IgD-negative memory B cell (primary cell): ENCODE data around the gene EMD. TPM values are rescaled to one million over a fixed set of nuclear protein-coding genes. Genes with fewer than 3 reads are reported as not detected.

ENCODE experiments used
- H3K27ac Mint-ChIP-seq, 3 donors: one replicate each; pipeline ENCODE4 v1.8.0; 2020 to 2022; ENCODE audit warnings: mild to moderate bottlenecking in 3 of 3, mixed read lengths in 3 of 3, moderate library complexity in 1 of 3
- H3K27me3 Mint-ChIP-seq: one replicate; pipeline ENCODE4 v1.8.0; 2021; ENCODE audit warnings: mixed read lengths
- H3K36me3 Mint-ChIP-seq: one replicate; pipeline ENCODE4 v1.8.0; 2020; ENCODE audit warnings: mild to moderate bottlenecking, mixed read lengths
- H3K4me1 Mint-ChIP-seq, 3 donors: one replicate each; pipeline ENCODE4 v1.8.0; 2020 to 2022; ENCODE audit warnings: mixed read lengths in 3 of 3, mild to moderate bottlenecking in 1 of 3
- H3K4me3 Mint-ChIP-seq, 4 donors: one replicate each; pipeline ENCODE4 v1.8.0; 2020 to 2022; ENCODE audit warnings: mild to moderate bottlenecking in 4 of 4, mixed read lengths in 4 of 4, moderate library complexity in 3 of 4
- H3K9me3 Mint-ChIP-seq, 3 donors: one replicate each; pipeline ENCODE4 v1.8.0; 2020 to 2021; ENCODE audit warnings: mixed read lengths in 3 of 3, mild to moderate bottlenecking in 1 of 3
- polyA plus RNA-seq: library from polyadenylated mRNA; unstranded; fragments of 300-500 nt; fragmentation: Illumina TruSeq; gene quantifications from one replicate; pipeline ENCODE4 v1.2.3, GENCODE V29; 2021

The EMD gene
- polyA plus RNA-seq, 1 donor from 2014 or later: 32.4 TPM

- H3K4me3 Mint-ChIP-seq: peak overlapping the region in 1 of 4 donors; percentile 33
- H3K9me3 Mint-ChIP-seq: no peaks in the 10 kb centered on the region
- H3K36me3 Mint-ChIP-seq: no peaks in the 10 kb centered on the region
- peaks cover 0 to 1% (median 1%) of the 10 kb centered on the region in 3 donors for H3K4me1 Mint-ChIP-seq
- peak overlapping the region; percentile 19 to 76 (median 73) for H3K27ac Mint-ChIP-seq
- H3K27me3 Mint-ChIP-seq: no peaks in the 10 kb centered on the region
These were observed 16.9 kb upstream of the EMD start for GRCh38 chrX:154362085-154362742.

- Mint-ChIP-seq H3K4me1 (peaks cover 0 to 6% (median 4%) of the 10 kb centered on the region in 3 donors), H3K36me3 (no peaks in the 10 kb centered on the region), H3K9me3 (no peaks in the 10 kb centered on the region), H3K27ac (peak overlapping the region in 1 of 3 donors; percentile 85), H3K27me3 (no peaks in the 10 kb centered on the region), H3K4me3 (no peak overlapping the region)
These were observed 15.2 kb upstream of the EMD start for GRCh38 chrX:154363706-154364439.

GRCh38 chrX:154365052-154365600 is 14.0 kb upstream of the EMD start:
- H3K36me3 Mint-ChIP-seq: no peaks in the 10 kb centered on the region
- H3K9me3 Mint-ChIP-seq: no peaks in the 10 kb centered on the region
- H3K27me3 Mint-ChIP-seq: no peaks in the 10 kb centered on the region
- H3K4me1 Mint-ChIP-seq: peaks cover 0 to 9% (median 4%) of the 10 kb centered on the region in 3 donors
- H3K4me3 Mint-ChIP-seq: peak overlapping the region in 1 of 4 donors; percentile 25
- peak overlapping the region; percentile 61 to 85 (median 70) for H3K27ac Mint-ChIP-seq

GRCh38 chrX:154365997-154366665 is 13.0 kb upstream of the EMD start:
- no peaks in the 10 kb centered on the region for H3K27me3 Mint-ChIP-seq
- peak overlapping the region; percentile 46 to 70 (median 67) for H3K27ac Mint-ChIP-seq
- H3K4me1 Mint-ChIP-seq: peaks cover 0 to 9% (median 4%) of the 10 kb centered on the region in 3 donors
- no peak overlapping the region for H3K4me3 Mint-ChIP-seq
- no peaks in the 10 kb centered on the region for H3K36me3 Mint-ChIP-seq
- no peaks in the 10 kb centered on the region for H3K9me3 Mint-ChIP-seq

GRCh38 chrX:154366666-154367055 is 12.4 kb upstream of the EMD start:
- Mint-ChIP-seq H3K36me3 (no peaks in the 10 kb centered on the region), H3K27me3 (no peaks in the 10 kb centered on the region), H3K27ac (peak overlapping the region; percentile 46 to 87 (median 70)), H3K4me3 (no peak overlapping the region), H3K9me3 (no peaks in the 10 kb centered on the region), H3K4me1 (peaks cover 0 to 9% (median 4%) of the 10 kb centered on the region in 3 donors)

GRCh38 chrX:154367474-154368308 is 11.4 kb upstream of the EMD start:
- Mint-ChIP-seq H3K27me3 (no peaks in the 10 kb centered on the region), H3K27ac (peak overlapping the region; percentile 90 to 99 (median 92)), H3K4me3 (peak overlapping the region; percentile 92 to 99 (median 98)), H3K9me3 (no peaks in the 10 kb centered on the region), H3K36me3 (no peaks in the 10 kb centered on the region), H3K4me1 (peaks cover 4 to 13% (median 9%) of the 10 kb centered on the region in 3 donors)

GRCh38 chrX:154368630-154369448 is 10.3 kb upstream of the EMD start:
- Mint-ChIP-seq H3K4me3 (peak overlapping the region; percentile 92 to 99 (median 98)), H3K27me3 (no peaks in the 10 kb centered on the region), H3K27ac (peak overlapping the region; percentile 90 to 99 (median 92)), H3K36me3 (no peaks in the 10 kb centered on the region), H3K9me3 (no peaks in the 10 kb centered on the region), H3K4me1 (peaks cover 10 to 15% (median 13%) of the 10 kb centered on the region in 3 donors)

GRCh38 chrX:154369449-154370299 is 9.4 kb upstream of the EMD start:
- H3K9me3 Mint-ChIP-seq: no peaks in the 10 kb centered on the region
- H3K27me3 Mint-ChIP-seq: no peaks in the 10 kb centered on the region
- peak overlapping the region; percentile 94 to 99 (median 94) for H3K27ac Mint-ChIP-seq

GRCh38 chrX:154370300-154371016 is 8.6 kb upstream of the EMD start:
- Mint-ChIP-seq H3K9me3 (no peaks in the 10 kb centered on the region), H3K36me3 (no peaks in the 10 kb centered on the region), H3K27me3 (no peaks in the 10 kb centered on the region), H3K27ac (peak overlapping the region; percentile 94 to 99 (median 94)), H3K4me3 (peak overlapping the region; percentile 92 to 99 (median 98)), H3K4me1 (peaks cover 10 to 15% (median 13%) of the 10 kb centered on the region in 3 donors)

More at GRCh38 chrX:154369449-154370299, 9.4 kb upstream of the EMD start:
- no peaks in the 10 kb centered on the region for H3K36me3 Mint-ChIP-seq
- peaks cover 10 to 15% (median 13%) of the 10 kb centered on the region in 3 donors for H3K4me1 Mint-ChIP-seq
- peak overlapping the region; percentile 92 to 99 (median 98) for H3K4me3 Mint-ChIP-seq

- peak overlapping the region; percentile 74 to 99 (median 84) for H3K27ac Mint-ChIP-seq
- H3K36me3 Mint-ChIP-seq: no peaks in the 10 kb centered on the region
- H3K9me3 Mint-ChIP-seq: no peaks in the 10 kb centered on the region
- H3K27me3 Mint-ChIP-seq: no peaks in the 10 kb centered on the region
- H3K4me3 Mint-ChIP-seq: peak overlapping the region; percentile 84 to 99 (median 94)
- peaks cover 10 to 15% (median 12%) of the 10 kb centered on the region in 3 donors for H3K4me1 Mint-ChIP-seq
These were observed 7.9 kb upstream of the EMD start for GRCh38 chrX:154371017-154371788.

GRCh38 chrX:154371789-154372300 is 7.2 kb upstream of the EMD start:
- H3K27me3 Mint-ChIP-seq: no peaks in the 10 kb centered on the region
- H3K4me1 Mint-ChIP-seq: peaks cover 10 to 15% (median 12%) of the 10 kb centered on the region in 3 donors
- H3K9me3 Mint-ChIP-seq: no peaks in the 10 kb centered on the region
- H3K27ac Mint-ChIP-seq: peak overlapping the region; percentile 44 to 99 (median 93)
- H3K4me3 Mint-ChIP-seq: peak overlapping the region; percentile 77 to 99 (median 89)
- H3K36me3 Mint-ChIP-seq: no peaks in the 10 kb centered on the region
